SK-N-SH (cell line): ENCODE measurements around the gene PRKCA. TPM values are rescaled to one million over a fixed set of nuclear protein-coding genes. Genes with fewer than 3 reads are reported as not detected.

Experiments used
- CTCF ChIA-PET: fragments of 300-600, 350-600 bp; formaldehyde crosslinking; extraction: SDS; loops from one replicate; lab custom pipeline; 2021; lab: Yijun Ruan, JAX
- POLR2A ChIA-PET: fragments of 350-600 bp; sonication (Branson Sonifier 250); formaldehyde crosslinking; extraction: SDS; loops from one replicate; lab custom pipeline; 2020; ENCODE audit warnings: antibody characterized with exemption, inconsistent platforms; lab: Yijun Ruan, JAX
- DNase-seq: peaks from one replicate; pipeline ENCODE4 v3.0.0; 2012
- H2AFZ ChIP-seq: fragments of 200-600 bp; sonication (generic); 2 replicates; pipeline ENCODE4 v1.8.1; 2016; ENCODE audit warnings: antibody characterized with exemption, mild to moderate bottlenecking, low read depth
- H3F3A ChIP-seq: fragments of 200-600 bp; sonication (generic); replicated peaks from 2 replicates; pipeline ENCODE3; 2016; ENCODE audit warnings: antibody characterized with exemption, mild to moderate bottlenecking; ENCODE audit not compliant: insufficient read depth
- H3K27ac ChIP-seq, 2 experiments: fragments of 200-500 bp in 1 of 2; fragments of 200-600 bp in 1 of 2; sonication (Bioruptor generic) in 1 of 2; sonication (generic), shearing (Covaris generic) in 1 of 2; 2 replicates each; pipeline versions ENCODE4 v1.5.1 to v1.6.1; 2014 to 2016; ENCODE audit warnings: low read depth in 2 of 2, inconsistent platforms in 1 of 2, low read length in 1 of 2, mild to moderate bottlenecking in 1 of 2, mixed read lengths in 1 of 2
- H3K27me3 ChIP-seq: fragments of 200-600 bp; sonication (generic), shearing (Covaris generic); 2 replicates; pipeline ENCODE4 v1.6.1; 2016; ENCODE audit warnings: mixed run types; ENCODE audit not compliant: insufficient read depth
- H3K36me3 ChIP-seq, 2 experiments: fragments of 200-500 bp in 1 of 2; fragments of 200-600 bp in 1 of 2; sonication (Bioruptor generic) in 1 of 2; sonication (generic) in 1 of 2; replicated peaks in 1 of 2; 2 replicates each; pipeline versions ENCODE3 to v1.5.1; 2014 to 2016; ENCODE audit warnings: low read length in 1 of 2, mild to moderate bottlenecking in 1 of 2; ENCODE audit not compliant: insufficient read depth in 2 of 2, control insufficient read depth in 1 of 2
- H3K4me1 ChIP-seq, 2 experiments: fragments of 200-500 bp in 1 of 2; fragments of 200-600 bp in 1 of 2; sonication (Bioruptor generic) in 1 of 2; sonication (generic), shearing (Covaris generic) in 1 of 2; 2 replicates each; pipeline versions ENCODE4 v1.5.1 to v1.6.1; 2014 to 2016; ENCODE audit warnings: low read depth in 1 of 2, low read length in 1 of 2, mixed run types in 1 of 2; ENCODE audit not compliant: insufficient read depth in 2 of 2, control insufficient read depth in 1 of 2
- H3K4me2 ChIP-seq: fragments of 200-600 bp; sonication (generic), shearing (Covaris generic); 2 replicates; pipeline ENCODE4 v1.6.1; 2017; ENCODE audit warnings: mixed run types
- H3K4me3 ChIP-seq, 2 experiments: fragments of 200-500 bp in 1 of 2; fragments of 200-600 bp in 1 of 2; sonication (Bioruptor generic) in 1 of 2; sonication (generic), shearing (Covaris generic) in 1 of 2; 2 replicates each; pipeline versions ENCODE4 v1.5.1 to v1.8.1; 2014 to 2016; ENCODE audit warnings: low read depth in 2 of 2, inconsistent platforms in 1 of 2, low read length in 1 of 2, mild to moderate bottlenecking in 1 of 2, mixed read lengths in 1 of 2, moderate library complexity in 1 of 2
- H3K79me2 ChIP-seq: fragments of 200-600 bp; sonication (generic); 2 replicates; pipeline ENCODE4 v1.8.1; 2017; ENCODE audit warnings: mild to moderate bottlenecking; ENCODE audit not compliant: insufficient read depth
- H3K9ac ChIP-seq: fragments of 200-600 bp; sonication (generic); 2 replicates; pipeline ENCODE4 v1.6.1; 2017; ENCODE audit warnings: mixed run types
- H3K9me2 ChIP-seq: fragments of 200-600 bp; sonication (generic); 2 replicates; pipeline ENCODE4 v1.6.1; 2017; ENCODE audit warnings: mixed run types
- H3K9me3 ChIP-seq: fragments of 200-600 bp; sonication (generic); 2 replicates; pipeline ENCODE4 v1.6.1; 2017; ENCODE audit warnings: mixed run types, mild to moderate bottlenecking, moderate library complexity
- H4K20me1 ChIP-seq: fragments of 200-600 bp; sonication (generic); 2 replicates; pipeline ENCODE4 v1.6.1; 2017; ENCODE audit warnings: mild to moderate bottlenecking, mixed run types; ENCODE audit not compliant: insufficient read depth
- CHD2 ChIP-seq: fragments of 150-350 bp; IDR thresholded peaks from 2 replicates; pipeline ENCODE4 v1.6.1; 2018; ENCODE audit warnings: low read length; ENCODE audit not compliant: partially characterized antibody
- ELF1 ChIP-seq: IDR thresholded peaks from 2 replicates; pipeline ENCODE4 v1.4.0; 2012
- FOXJ3 ChIP-seq: sonication (generic); formaldehyde crosslinking; IDR thresholded peaks from 2 replicates; pipeline ENCODE4 v1.5.1; 2020; ENCODE audit warnings: mild to moderate bottlenecking, missing genetic modification reagents
- GABPA ChIP-seq: IDR thresholded peaks from 2 replicates; pipeline ENCODE4 v1.4.0; 2012; ENCODE audit warnings: low read depth, mild to moderate bottlenecking
- NFIC ChIP-seq: IDR thresholded peaks from 2 replicates; pipeline ENCODE4 v1.4.0; 2012; ENCODE audit warnings: borderline replicate concordance
- RAD21 ChIP-seq: IDR thresholded peaks from 2 replicates; pipeline ENCODE4 v1.6.1; 2012; ENCODE audit warnings: mild to moderate bottlenecking, low read length
- RCOR1 ChIP-seq: fragments of 150-350 bp; IDR thresholded peaks from 2 replicates; pipeline ENCODE4 v1.6.1; 2017; ENCODE audit warnings: antibody characterized with exemption, low read length
- RFX5 ChIP-seq: IDR thresholded peaks from 2 replicates; pipeline ENCODE4 v1.6.1; 2012; ENCODE audit warnings: mild to moderate bottlenecking, improper control_type of control experiment, low read length
- SMC3 ChIP-seq: IDR thresholded peaks from 2 replicates; pipeline ENCODE4 v1.6.1; 2012; ENCODE audit warnings: low read depth, low read length, improper control_type of control experiment
- YY1 ChIP-seq: IDR thresholded peaks from 2 replicates; pipeline ENCODE4 v1.4.0; 2012; ENCODE audit warnings: low read depth, mild to moderate bottlenecking
- WGBS: methylation state at CpG from one replicate; pipeline ENCODE4 v1.1.6; 2017; ENCODE audit warnings: low lambda C conversion rate; 5-methylcytosine and 5-hydroxymethylcytosine counted together
- polyA plus RNA-seq, 3 experiments: library from polyadenylated mRNA; depleted of rRNA; stranded (reverse); fragments of >200 nt; gene quantifications; 2 replicates each; pipeline ENCODE4 v1.2.3, GENCODE V29; 2012
- TF ChIP-seq, protein P1 (sequence below): fragments of 150-350 bp; IDR thresholded peaks from 2 replicates; pipeline ENCODE4 v1.6.1; 2017; ENCODE audit warnings: antibody characterized with exemption, low read length, low read depth, borderline replicate concordance
- TF ChIP-seq, protein P2 (sequence below): IDR thresholded peaks from 2 replicates; pipeline ENCODE4 v1.4.0; 2012; ENCODE audit warnings: low read depth, borderline replicate concordance
- TF ChIP-seq, protein P3 (sequence below): fragments of 200-600 bp; sonication (generic); IDR thresholded peaks from 2 replicates; pipeline ENCODE4 v1.6.1; 2017; ENCODE audit warnings: antibody characterized with exemption, mild to moderate bottlenecking, moderate library complexity
- TF ChIP-seq, protein P4 (sequence below): IDR thresholded peaks from 2 replicates; pipeline ENCODE4 v1.6.1; 2012; ENCODE audit warnings: mild to moderate bottlenecking, low read depth, low read length, moderate library complexity
- TF ChIP-seq, protein P5 (sequence below): fragments of 150-350 bp; IDR thresholded peaks from 2 replicates; pipeline ENCODE4 v1.6.1; 2016; ENCODE audit warnings: mild to moderate bottlenecking, low read depth, low read length

Gene PRKCA
- polyA plus RNA-seq, 1 of the 3 experiments (the other 2 are of a cell fraction) = 108 TPM

DNA sequence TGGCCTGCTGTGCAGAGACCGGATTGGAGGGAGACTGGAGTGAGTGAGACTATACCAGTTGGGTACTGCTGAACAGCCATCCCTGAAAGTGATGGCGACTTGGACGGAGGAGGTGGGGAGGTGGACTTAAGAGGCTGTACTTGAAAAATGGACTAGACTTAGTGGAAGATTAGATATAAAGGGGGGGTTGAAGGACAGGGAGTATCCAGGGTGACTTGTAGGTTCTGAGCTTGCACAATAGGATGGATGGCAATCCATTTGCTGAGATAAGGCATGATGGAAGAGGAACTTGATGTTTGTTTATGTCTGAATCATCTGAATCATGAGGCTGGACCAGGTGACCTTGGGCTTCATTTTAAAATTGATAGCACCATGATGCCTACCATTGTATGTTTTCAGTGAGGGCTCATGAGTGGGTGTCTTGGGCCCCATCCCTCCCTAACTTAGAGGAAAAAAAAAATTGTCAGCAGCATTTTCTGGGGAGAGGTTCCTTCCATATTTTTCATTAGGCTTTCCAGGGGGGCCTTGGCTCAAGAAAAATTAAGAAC, 41.2 kb downstream of the PRKCA start:
- CTCF ChIA-PET = interaction anchor here (0.8 to 1.3 kb wide), 4 partner anchors 17 to 282 kb away, joined by 3 read pairs; no protein-coding TSS in a partner anchor
- Histone ChIP-seq H3K36me3 (peaks cover 14 to 36% of the 10 kb centered on the region in 2 experiments), H3K9me3 (no peaks in the 10 kb centered on the region), H3K4me1 (peaks cover 20 to 48% of the 10 kb centered on the region in 2 experiments), H3K9ac (no peak overlapping the region), H2AFZ (no peak overlapping the region), H3K9me2 (no peaks in the 10 kb centered on the region), H3K27me3 (no peaks in the 10 kb centered on the region), H3K4me3 (no peak overlapping the region), H4K20me1 (peaks cover 93% of the 10 kb centered on the region), H3F3A (peaks cover 45% of the 10 kb centered on the region), H3K79me2 (peaks cover 100% of the 10 kb centered on the region), H3K4me2 (no peak overlapping the region), H3K27ac (no peak overlapping the region)
- DNase-seq = no peak
- WGBS = 94% methylated on average over 3 of the region's 3 CpGs
- POLR2A ChIA-PET = no interaction called here
- TF ChIP-seq RFX5 = no peak
- TF ChIP-seq GABPA = no peak
- no peak for TF ChIP-seq ELF1
- no peak for TF ChIP-seq RAD21
- TF ChIP-seq SMC3 = no peak
- TF ChIP-seq, protein P1, sequence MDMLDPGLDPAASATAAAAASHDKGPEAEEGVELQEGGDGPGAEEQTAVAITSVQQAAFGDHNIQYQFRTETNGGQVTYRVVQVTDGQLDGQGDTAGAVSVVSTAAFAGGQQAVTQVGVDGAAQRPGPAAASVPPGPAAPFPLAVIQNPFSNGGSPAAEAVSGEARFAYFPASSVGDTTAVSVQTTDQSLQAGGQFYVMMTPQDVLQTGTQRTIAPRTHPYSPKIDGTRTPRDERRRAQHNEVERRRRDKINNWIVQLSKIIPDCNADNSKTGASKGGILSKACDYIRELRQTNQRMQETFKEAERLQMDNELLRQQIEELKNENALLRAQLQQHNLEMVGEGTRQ = no peak

DNA sequence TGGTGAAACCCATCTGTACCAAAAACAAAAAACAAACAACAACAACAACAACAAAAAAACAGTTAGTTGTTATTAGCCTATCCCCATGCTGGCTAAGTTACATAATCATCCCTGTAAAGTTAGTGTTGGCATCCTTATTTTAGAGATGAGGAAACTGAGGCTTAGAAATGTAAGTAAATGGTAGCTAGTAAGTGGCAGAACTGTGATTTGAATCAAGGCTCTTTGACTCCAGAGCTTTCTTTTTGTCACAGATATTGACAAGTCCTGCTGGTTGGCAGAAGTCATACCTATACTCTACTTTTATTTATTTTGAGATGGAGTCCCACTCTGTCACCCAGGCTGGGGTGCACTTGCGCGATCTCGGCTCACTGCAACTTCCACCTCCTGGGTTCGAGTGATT, 42.1 kb downstream of the PRKCA start:
- peaks cover 28 to 48% of the 10 kb centered on the region in 2 experiments for H3K4me1 ChIP-seq
- TF ChIP-seq SMC3 (no peak), RCOR1 (no peak), GABPA (no peak), RFX5 (no peak), CHD2 (no peak), YY1 (no peak), NFIC (no peak), ELF1 (no peak), FOXJ3 (CRISPR knock-in tag) (no peak)
- TF ChIP-seq, protein P2, sequence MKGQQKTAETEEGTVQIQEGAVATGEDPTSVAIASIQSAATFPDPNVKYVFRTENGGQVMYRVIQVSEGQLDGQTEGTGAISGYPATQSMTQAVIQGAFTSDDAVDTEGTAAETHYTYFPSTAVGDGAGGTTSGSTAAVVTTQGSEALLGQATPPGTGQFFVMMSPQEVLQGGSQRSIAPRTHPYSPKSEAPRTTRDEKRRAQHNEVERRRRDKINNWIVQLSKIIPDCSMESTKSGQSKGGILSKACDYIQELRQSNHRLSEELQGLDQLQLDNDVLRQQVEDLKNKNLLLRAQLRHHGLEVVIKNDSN = no peak
- TF ChIP-seq, protein P3, sequence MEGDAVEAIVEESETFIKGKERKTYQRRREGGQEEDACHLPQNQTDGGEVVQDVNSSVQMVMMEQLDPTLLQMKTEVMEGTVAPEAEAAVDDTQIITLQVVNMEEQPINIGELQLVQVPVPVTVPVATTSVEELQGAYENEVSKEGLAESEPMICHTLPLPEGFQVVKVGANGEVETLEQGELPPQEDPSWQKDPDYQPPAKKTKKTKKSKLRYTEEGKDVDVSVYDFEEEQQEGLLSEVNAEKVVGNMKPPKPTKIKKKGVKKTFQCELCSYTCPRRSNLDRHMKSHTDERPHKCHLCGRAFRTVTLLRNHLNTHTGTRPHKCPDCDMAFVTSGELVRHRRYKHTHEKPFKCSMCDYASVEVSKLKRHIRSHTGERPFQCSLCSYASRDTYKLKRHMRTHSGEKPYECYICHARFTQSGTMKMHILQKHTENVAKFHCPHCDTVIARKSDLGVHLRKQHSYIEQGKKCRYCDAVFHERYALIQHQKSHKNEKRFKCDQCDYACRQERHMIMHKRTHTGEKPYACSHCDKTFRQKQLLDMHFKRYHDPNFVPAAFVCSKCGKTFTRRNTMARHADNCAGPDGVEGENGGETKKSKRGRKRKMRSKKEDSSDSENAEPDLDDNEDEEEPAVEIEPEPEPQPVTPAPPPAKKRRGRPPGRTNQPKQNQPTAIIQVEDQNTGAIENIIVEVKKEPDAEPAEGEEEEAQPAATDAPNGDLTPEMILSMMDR = no peak
- TF ChIP-seq, protein P4, sequence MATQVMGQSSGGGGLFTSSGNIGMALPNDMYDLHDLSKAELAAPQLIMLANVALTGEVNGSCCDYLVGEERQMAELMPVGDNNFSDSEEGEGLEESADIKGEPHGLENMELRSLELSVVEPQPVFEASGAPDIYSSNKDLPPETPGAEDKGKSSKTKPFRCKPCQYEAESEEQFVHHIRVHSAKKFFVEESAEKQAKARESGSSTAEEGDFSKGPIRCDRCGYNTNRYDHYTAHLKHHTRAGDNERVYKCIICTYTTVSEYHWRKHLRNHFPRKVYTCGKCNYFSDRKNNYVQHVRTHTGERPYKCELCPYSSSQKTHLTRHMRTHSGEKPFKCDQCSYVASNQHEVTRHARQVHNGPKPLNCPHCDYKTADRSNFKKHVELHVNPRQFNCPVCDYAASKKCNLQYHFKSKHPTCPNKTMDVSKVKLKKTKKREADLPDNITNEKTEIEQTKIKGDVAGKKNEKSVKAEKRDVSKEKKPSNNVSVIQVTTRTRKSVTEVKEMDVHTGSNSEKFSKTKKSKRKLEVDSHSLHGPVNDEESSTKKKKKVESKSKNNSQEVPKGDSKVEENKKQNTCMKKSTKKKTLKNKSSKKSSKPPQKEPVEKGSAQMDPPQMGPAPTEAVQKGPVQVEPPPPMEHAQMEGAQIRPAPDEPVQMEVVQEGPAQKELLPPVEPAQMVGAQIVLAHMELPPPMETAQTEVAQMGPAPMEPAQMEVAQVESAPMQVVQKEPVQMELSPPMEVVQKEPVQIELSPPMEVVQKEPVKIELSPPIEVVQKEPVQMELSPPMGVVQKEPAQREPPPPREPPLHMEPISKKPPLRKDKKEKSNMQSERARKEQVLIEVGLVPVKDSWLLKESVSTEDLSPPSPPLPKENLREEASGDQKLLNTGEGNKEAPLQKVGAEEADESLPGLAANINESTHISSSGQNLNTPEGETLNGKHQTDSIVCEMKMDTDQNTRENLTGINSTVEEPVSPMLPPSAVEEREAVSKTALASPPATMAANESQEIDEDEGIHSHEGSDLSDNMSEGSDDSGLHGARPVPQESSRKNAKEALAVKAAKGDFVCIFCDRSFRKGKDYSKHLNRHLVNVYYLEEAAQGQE = no peak
- TF ChIP-seq, protein P5, sequence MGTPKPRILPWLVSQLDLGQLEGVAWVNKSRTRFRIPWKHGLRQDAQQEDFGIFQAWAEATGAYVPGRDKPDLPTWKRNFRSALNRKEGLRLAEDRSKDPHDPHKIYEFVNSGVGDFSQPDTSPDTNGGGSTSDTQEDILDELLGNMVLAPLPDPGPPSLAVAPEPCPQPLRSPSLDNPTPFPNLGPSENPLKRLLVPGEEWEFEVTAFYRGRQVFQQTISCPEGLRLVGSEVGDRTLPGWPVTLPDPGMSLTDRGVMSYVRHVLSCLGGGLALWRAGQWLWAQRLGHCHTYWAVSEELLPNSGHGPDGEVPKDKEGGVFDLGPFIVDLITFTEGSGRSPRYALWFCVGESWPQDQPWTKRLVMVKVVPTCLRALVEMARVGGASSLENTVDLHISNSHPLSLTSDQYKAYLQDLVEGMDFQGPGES = no peak
- no peak overlapping the region for H2AFZ ChIP-seq
- H4K20me1 ChIP-seq = peaks cover 93% of the 10 kb centered on the region
- no peak overlapping the region for H3K4me2 ChIP-seq
- H3K9ac ChIP-seq = no peak overlapping the region
- POLR2A ChIA-PET = no interaction called here
- H3F3A ChIP-seq = peaks cover 53% of the 10 kb centered on the region
- CTCF ChIA-PET = interaction anchor here (1.2 kb wide), 2 partner anchors 18 to 46 kb away, joined by 3 read pairs; no protein-coding TSS in a partner anchor
- H3K27ac ChIP-seq = no peak overlapping the region
- H3K27me3 ChIP-seq = no peaks in the 10 kb centered on the region
- H3K9me2 ChIP-seq = no peaks in the 10 kb centered on the region
- 96% methylated on average over 4 of the region's 4 CpGs for WGBS
- H3K4me3 ChIP-seq = no peak overlapping the region
- H3K36me3 ChIP-seq = peaks cover 14 to 36% of the 10 kb centered on the region in 2 experiments
- no peak for DNase-seq
- peaks cover 100% of the 10 kb centered on the region for H3K79me2 ChIP-seq
- no peaks in the 10 kb centered on the region for H3K9me3 ChIP-seq
